GM23248 (cell line): ENCODE measurements around the gene DENND1A. TPM values are rescaled to one million over a fixed set of nuclear protein-coding genes. Genes with fewer than 3 reads are reported as not detected.

ENCODE experiments used
- DNase-seq: peaks from one replicate; pipeline ENCODE4 v3.0.0-alpha.2; 2015
- H2AFZ ChIP-seq: fragments of 200-600 bp; sonication (generic); 2 replicates; pipeline ENCODE4 v1.6.1; 2016; ENCODE audit warnings: antibody characterized with exemption
- H3F3A ChIP-seq: fragments of 200-600 bp; sonication (generic); 2 replicates; pipeline ENCODE4 v1.6.1; 2016; ENCODE audit warnings: mild to moderate bottlenecking, antibody characterized with exemption, mixed run types; ENCODE audit not compliant: insufficient read depth
- H3K27ac ChIP-seq: fragments of 200-600 bp; sonication (generic); 2 replicates; pipeline ENCODE4 v1.5.1; 2016; ENCODE audit warnings: mild to moderate bottlenecking
- H3K27me3 ChIP-seq: fragments of 200-600 bp; sonication (generic); replicated peaks from 2 replicates; pipeline ENCODE4 v1.6.1; 2016; ENCODE audit warnings: mild to moderate bottlenecking; ENCODE audit not compliant: insufficient read depth
- H3K36me3 ChIP-seq: fragments of 200-600 bp; sonication (generic); 2 replicates; pipeline ENCODE4 v1.6.1; 2016; ENCODE audit warnings: low read depth, mild to moderate bottlenecking
- H3K4me1 ChIP-seq: fragments of 200-600 bp; sonication (generic); 2 replicates; pipeline ENCODE4 v1.6.1; 2016; ENCODE audit warnings: mild to moderate bottlenecking; ENCODE audit not compliant: insufficient read depth
- H3K4me2 ChIP-seq: fragments of 200-600 bp; sonication (generic); one replicate; pipeline ENCODE4 v1.6.1; 2016; ENCODE audit warnings: mild to moderate bottlenecking; ENCODE audit not compliant: unreplicated experiment
- H3K4me3 ChIP-seq: fragments of 200-600 bp; sonication (generic); 2 replicates; pipeline ENCODE4 v1.5.1; 2016; ENCODE audit warnings: mild to moderate bottlenecking
- H3K79me2 ChIP-seq: fragments of 200-600 bp; sonication (generic); 2 replicates; pipeline ENCODE4 v1.6.1; 2016; ENCODE audit warnings: mild to moderate bottlenecking; ENCODE audit not compliant: insufficient read depth
- H3K9ac ChIP-seq: fragments of 200-600 bp; sonication (generic); 2 replicates; pipeline ENCODE4 v1.6.1; 2016; ENCODE audit warnings: mild to moderate bottlenecking
- H3K9me2 ChIP-seq: fragments of 200-600 bp; sonication (generic); 2 replicates; pipeline ENCODE4 v1.6.1; 2016; ENCODE audit warnings: mixed run types, mild to moderate bottlenecking, moderate library complexity; ENCODE audit not compliant: insufficient read depth
- H3K9me3 ChIP-seq: fragments of 200-600 bp; sonication (generic); one replicate; pipeline ENCODE4 v1.6.1; 2017; ENCODE audit warnings: low read depth
- H4K20me1 ChIP-seq: fragments of 200-600 bp; sonication (generic); 2 replicates; pipeline ENCODE4 v1.6.0; 2016; ENCODE audit not compliant: insufficient read depth
- EZH2 ChIP-seq: fragments of 200-600 bp; sonication (generic); IDR thresholded peaks from 2 replicates; pipeline ENCODE4 v1.6.1; 2018; ENCODE audit warnings: antibody characterized with exemption, mild to moderate bottlenecking; ENCODE audit not compliant: insufficient read depth, poor library complexity, severe bottlenecking
- EZH2phosphoT487 ChIP-seq: fragments of 200-600 bp; sonication (generic); IDR thresholded peaks from 2 replicates; pipeline ENCODE4 v1.6.1; 2018; ENCODE audit warnings: antibody characterized with exemption, moderate library complexity, mild to moderate bottlenecking, low read depth; ENCODE audit not compliant: insufficient read depth
- WGBS, 2 experiments: methylation state at CpG; one replicate each; pipeline ENCODE4 v1.1.6; 2015 to 2017; ENCODE audit warnings: low lambda C conversion rate in 2 of 2, low coverage in 1 of 2; ENCODE audit errors: missing lambda C conversion rate in 2 of 2; 5-methylcytosine and 5-hydroxymethylcytosine counted together
- in situ Hi-C: fragments of 300-500 bp; cut with MboI; formaldehyde crosslinking; loops from 2 replicates; pipeline ENCODE4 v1.15.0; 2020
- microRNA counts: library from miRNA; unstranded; fragments of <30 nt; microRNA quantifications from one replicate; lab custom pipeline; 2016
- microRNA-seq: library from miRNA; unstranded; fragments of <30 nt; microRNA quantifications from one replicate; pipeline ENCODE4, GENCODE V29; 2016; ENCODE audit warnings: borderline number of aligned reads
- polyA plus RNA-seq: library from polyadenylated mRNA; unstranded; fragments of >200 nt; fragmentation: Nextera tagmentation; extraction: Ambion mirVana; gene quantifications from 2 replicates; pipeline ENCODE4 v1.2.1, GENCODE V29; 2016
- small RNA-seq: library from RNA; depleted of rRNA; stranded (forward); fragments of <200 nt; gene quantifications from one replicate; pipeline ENCODE3, GENCODE V24; 2014; ENCODE audit warnings: low read depth, low replicate concordance
- total RNA-seq: library from RNA; depleted of rRNA; stranded (reverse); fragments of >200 nt; shearing (Covaris generic); gene quantifications from 2 replicates; pipeline ENCODE4 v1.2.3, GENCODE V29; 2014; rRNA removed

Gene DENND1A
- total and polyA plus RNA-seq, 2 experiments from 2014 or later, result 13.2 to 16.4 TPM

GRCh38 chr9:123331346-123332060 lies 598.4 kb downstream of the DENND1A start:
- no peaks in the 10 kb centered on the region for H3K9me2 ChIP-seq
- no peak overlapping the region for H3K4me3 ChIP-seq
- no peaks in the 10 kb centered on the region for H3K27me3 ChIP-seq
- H4K20me1 ChIP-seq, result no peaks in the 10 kb centered on the region
- H3F3A ChIP-seq, result peaks cover 18% of the 10 kb centered on the region; the same call in 1 of the 2 replicates
- 90 to 93% methylated on average over 15 of the region's 15 CpGs for WGBS, 2 experiments
- no peak overlapping the region for H3K9ac ChIP-seq
- in situ Hi-C loops, result no loop called here
- no peaks in the 10 kb centered on the region for H3K9me3 ChIP-seq
- no peak overlapping the region for H2AFZ ChIP-seq
- H3K4me1 ChIP-seq, result peaks cover 19% of the 10 kb centered on the region
- TF ChIP-seq EZH2, result no peak
- TF ChIP-seq EZH2phosphoT487, result no peak
- no peak overlapping the region for H3K4me2 ChIP-seq
- no peak for DNase-seq
- no peaks in the 10 kb centered on the region for H3K79me2 ChIP-seq
- H3K27ac ChIP-seq, result no peak overlapping the region
- H3K36me3 ChIP-seq, result no peaks in the 10 kb centered on the region

MicroRNA genes within 50 kb of the gene (microRNA counts, 767-probe panel; counts per million panel counts)
- 447 counts per million, percentile 86 among the panel's probes with 10 or more counts for microRNA hsa-miR-601 (lab: Ali Mortazavi, UCI)

Small RNA genes lying within 50 kb of the gene (microRNA-seq; reads per million reads assigned to microRNA genes)
- gene MIR601 (not detected), gene MIR7150 (not detected)

Small RNA genes lying within 50 kb of the gene (small RNA-seq; reads per million reads assigned to genes)
- not detected for gene MIR601
- not detected for gene MIR7150

Other genes with a start within 250 kb of the DENND1A start
- not detected in 2 replicates for gene LHX2, start 81.6 kb upstream of the DENND1A start, total RNA-seq
- not detected in 2 replicates for gene LHX2, start 81.6 kb upstream of the DENND1A start, polyA plus RNA-seq